ENCODE measurements around the gene PDZD11.
"Not testable (repeated sequence)": the region's sequence is repeated elsewhere in the genome, so short reads cannot be mapped to it uniquely, and the experiment has no call there.

PDZD11 gene

GRCh38 chrX:70289793-70290770 lies at the start of gene PDZD11, which contains the start of gene KIF4A:
TSS of gene PDZD11 (minus strand) at chrX:70289927. CDS start at chrX:70289341, 586 bp downstream.
TSS of gene KIF4A (plus strand) at chrX:70290104. CDS start at chrX:70290459, 355 bp downstream.
- DNase-seq, result peak; percentile 86

GRCh38 chrX:70338290-70338689 lies 48.6 kb upstream of the PDZD11 start:
- DNase-seq, result no peak

- DNase-seq, result no peak
Measured at GRCh38 chrX:70336767-70337166, 47.0 kb upstream of the PDZD11 start.

DNA sequence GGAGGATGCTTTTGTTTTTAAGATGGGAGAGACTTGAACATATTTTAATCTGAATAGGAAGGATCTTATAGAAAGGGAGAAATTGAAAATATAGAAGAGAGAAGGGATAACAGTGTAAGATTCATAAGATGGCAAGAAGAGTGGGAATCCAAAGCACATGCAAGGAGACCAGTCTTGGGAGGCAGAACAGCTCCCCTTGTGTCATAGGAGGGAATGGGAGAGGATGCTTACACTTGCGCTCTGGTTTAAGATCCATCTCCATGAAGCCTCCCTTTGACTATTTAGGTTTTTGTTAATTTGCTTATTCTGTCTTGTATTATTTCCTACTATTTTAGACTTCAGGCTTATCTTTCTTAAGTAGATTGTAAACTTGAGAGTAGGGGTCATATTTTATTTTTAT lies 42.9 kb upstream of the PDZD11 start:
- no peak for DNase-seq

- DNase-seq, result no peak
Measured at GRCh38 chrX:70331161-70331560, 41.4 kb upstream of the PDZD11 start.

- no peak for DNase-seq
Measured at GRCh38 chrX:70324326-70324725, 34.6 kb upstream of the PDZD11 start.

DNA sequence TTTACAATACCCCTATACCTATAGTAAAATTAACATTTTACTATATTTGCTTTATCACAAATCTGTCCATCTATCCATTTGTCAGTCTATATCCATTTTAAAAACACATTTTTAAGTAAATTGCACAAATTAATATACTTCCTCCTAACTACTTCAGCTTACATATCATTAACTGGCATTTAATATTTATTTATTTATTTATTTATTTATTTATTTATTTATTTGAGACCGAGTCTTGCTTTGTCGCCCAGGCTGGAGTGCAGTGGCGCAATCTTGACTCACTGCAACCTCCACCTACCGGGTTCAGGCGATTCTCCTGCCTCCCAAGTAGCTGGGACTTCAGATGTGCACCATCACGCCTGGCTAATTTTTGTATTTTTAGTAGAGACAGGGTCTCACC lies 33.9 kb upstream of the PDZD11 start:
- DNase-seq, result not testable (repeated sequence)

DNA sequence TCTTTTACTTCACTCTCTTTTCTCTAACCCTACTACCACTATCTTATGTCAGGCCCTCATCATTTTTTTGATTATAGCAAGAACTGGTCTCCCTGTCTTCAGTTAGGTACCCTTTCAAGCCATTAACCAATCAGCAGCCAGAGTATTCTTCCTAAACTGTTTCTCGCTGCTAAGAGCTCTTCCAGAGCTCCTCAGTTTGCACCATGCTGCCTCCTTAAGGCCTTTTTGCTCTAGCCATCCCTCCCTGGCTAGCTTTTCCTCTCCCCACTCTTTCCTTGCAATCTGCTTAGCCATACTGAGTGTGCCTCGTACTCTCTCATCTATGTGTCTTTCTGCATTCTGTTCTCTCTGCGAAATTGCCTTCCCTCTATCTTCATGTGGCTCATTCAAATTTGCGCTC lies 33.1 kb upstream of the PDZD11 start:
- DNase-seq, result no peak

GRCh38 chrX:70313503-70313902 lies 23.8 kb upstream of the PDZD11 start:
- DNase-seq, result no peak

GRCh38 chrX:70301716-70302115 lies 12.0 kb upstream of the PDZD11 start:
- DNase-seq, result no peak

DNA sequence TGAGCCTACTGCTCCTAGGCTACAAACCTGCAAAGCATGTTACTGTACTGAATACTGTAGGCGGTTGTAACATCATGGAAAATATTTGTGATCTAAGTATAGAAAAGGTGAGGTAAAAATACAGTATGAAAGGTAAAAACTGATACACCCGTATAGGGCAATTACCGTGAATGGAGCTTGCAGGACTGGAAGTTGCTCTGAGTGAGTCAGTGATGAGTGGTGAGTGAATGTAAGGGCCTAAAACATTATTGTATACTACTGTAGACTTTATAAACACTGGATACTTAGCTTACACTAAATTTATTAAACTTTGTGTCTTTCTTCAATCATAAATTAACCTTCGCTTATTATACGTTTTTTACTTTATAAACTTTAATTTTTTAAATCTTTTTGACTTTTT lies 3.9 kb upstream of the PDZD11 start:
- no peak for DNase-seq

- DNase-seq, result no peak
Measured at GRCh38 chrX:70292788-70293187, 3.1 kb upstream of the PDZD11 start.

- no peak for DNase-seq
Measured at GRCh38 chrX:70289168-70289792, 447 bp downstream of the PDZD11 start.

DNA sequence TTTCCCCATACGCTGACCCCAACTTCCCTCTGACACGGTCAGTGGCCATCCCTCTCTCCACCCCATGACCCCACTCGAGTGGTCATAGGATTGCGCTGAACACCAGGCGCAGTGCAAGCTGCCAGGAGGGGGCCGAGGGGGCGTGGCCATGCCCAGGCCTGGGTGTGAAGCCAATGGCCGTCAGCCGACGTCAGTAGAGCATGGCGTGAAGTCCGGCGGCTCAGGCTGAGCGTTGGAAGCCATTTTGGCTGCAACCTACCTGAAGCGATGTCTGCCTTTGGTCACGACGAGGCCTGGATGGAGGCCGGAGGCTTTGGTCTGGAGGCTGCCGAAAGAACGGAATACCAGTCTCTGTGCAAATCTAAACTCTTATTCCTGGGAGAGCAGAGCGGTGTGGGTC lies 7.8 kb downstream of the PDZD11 start, which contains the start of gene RAB41:
Gene RAB41, plus strand, starts transcription at position 222 of the 400 bp plus-strand sequence. Its CDS starts 46 bp downstream, at position 268.
- DNase-seq, result no peak

GRCh38 chrX:70280573-70280972 lies 9.2 kb downstream of the PDZD11 start:
- DNase-seq, result no peak

DNA sequence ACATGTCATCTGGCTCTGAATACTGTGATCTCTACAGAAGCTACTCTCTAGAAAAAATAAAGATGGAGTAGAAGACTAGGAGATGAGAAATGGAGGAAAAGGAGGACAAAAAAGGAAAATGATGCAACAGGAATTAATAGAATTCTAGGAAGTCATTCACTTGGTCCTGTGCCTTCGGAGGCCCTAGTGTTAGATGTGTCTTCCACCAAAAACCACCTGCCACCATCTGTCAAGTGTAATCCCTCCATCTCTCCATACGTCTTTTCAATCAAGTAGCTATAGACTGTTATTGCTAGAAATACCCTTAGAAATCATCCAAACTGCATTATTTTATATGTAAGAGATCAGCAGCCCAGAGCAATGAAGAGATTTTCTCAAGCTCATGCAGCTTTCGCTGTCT lies 10.6 kb downstream of the PDZD11 start:
- DNase-seq, result no peak

- not testable (repeated sequence) for DNase-seq
Measured at GRCh38 chrX:70274029-70274428, 15.7 kb downstream of the PDZD11 start.

DNA sequence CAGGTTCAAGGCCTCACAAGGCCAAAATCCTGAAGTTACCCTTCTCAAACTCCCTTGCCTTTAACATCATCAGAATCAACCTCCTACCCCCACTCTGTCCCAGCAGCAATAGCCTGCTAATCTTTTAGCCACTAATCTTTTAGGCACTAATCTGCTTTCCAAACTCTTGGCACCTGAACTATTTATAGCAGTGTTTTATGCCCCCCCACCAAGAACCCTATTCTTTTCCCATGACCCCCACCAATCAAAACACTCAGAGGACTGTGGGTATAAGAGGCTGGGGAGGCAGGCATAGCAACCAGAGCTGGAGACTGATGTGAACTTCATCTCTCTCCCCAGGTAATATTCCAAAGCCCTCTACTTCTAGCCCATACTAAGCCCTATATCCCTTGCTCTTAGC lies 21.7 kb downstream of the PDZD11 start, which contains the start of gene ARR3:
Gene ARR3, plus strand, starts transcription at position 301 of the 400 bp plus-strand sequence. CDS start 1,052 bp downstream, outside the sequence.
- no peak for DNase-seq

GRCh38 chrX:70264784-70265183 lies 24.9 kb downstream of the PDZD11 start:
- no peak for DNase-seq

DNA sequence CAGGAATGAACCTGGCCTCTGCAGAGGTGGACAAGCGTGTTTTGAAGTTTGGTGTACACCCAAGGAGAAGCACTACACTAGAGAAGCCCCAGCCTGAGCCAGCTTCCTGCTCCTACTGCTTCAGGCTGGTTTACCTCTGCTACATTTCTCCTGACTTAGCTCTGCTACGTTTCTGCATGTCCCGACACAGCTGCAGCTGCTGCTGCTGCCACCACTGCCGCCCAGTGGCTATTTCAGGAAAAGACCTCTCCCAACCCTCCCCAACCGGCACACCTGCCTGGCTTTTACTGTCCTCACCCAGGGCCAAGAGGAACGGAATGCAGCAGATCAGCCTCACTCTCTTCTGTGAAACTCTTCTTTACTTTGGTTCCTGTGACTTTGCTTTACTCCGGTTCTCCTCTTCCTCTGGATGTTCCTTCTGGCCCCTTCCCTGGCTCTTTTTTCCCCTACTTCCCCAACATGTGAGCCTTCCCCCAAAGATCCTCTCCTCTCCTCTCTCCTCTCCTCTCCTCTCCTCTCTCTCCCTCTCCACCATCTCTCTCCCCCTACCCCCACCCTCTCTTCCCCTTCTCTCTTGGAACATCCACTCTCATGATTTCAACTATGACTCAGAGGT lies 26.7 kb downstream of the PDZD11 start:
- peak; percentile 56 for DNase-seq

DNA sequence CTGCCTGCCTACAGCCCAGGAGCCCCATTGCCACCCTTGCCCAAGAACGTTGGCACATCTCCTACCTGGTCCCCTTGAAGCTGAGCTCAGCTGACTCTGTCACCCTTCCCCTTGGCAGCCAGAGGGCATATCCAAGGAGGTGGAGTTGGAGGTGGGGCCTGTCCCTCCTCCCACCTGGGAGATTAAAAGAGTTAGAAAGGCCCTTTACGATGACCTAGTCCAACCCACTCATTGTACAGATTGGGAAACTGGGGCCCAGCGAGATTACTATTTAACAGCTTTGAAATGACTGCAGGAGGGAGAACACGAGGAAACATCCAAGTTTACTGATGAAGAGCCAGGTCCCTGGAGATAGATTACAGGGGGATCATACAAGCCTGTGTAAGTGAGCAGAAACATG lies 29.6 kb downstream of the PDZD11 start, which contains the start of gene P2RY4:
Gene P2RY4, minus strand, starts transcription at position 101 of the 400 bp plus-strand sequence. CDS start 580 bp downstream, outside the sequence.
- DNase-seq, result no peak

DNA sequence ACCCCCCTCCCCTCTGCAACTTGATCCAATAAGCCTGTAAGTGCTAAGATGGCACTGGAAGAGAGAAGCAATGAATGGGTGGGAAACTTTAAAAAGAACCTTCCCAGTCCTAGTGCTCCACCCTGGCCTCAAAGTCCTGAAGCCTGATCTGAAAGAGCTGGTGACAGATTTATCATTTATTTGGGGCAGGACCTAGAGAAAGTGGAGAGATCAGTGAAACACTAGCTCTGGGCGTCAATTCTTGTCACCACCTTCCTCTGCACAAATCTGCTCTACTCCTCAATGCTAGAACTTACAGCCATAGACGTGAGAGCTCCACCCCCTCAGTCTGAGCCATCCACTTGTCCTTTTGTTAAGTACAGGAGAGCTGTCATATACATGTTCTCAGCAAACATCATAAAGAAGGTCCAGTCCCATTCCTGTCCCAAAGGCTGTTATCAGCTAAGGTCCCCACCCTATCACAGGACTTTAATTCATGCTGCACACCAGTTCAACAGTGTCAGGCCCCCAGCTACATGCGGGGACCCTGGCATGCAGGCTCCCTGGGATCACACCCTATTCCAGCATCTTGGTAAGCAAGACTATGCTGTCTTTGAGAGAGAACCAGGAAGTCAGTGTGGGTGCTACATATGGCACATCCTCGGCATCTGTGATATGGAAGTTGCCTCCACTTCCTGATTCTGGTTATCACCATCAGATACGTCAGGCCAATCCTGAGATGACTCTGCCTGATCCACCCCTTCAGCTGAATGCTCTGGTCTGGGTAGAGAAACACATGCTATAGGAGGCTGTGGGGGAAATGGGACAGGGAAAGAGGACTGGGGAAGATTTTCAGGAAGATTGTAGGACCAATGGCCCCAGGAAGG lies 32.1 kb downstream of the PDZD11 start:
- DNase-seq, result no peak
